Activated CD4-positive, alpha-beta T cell treated with anti-CD3 and anti-CD28 coated beads, Interleukin-2, Interleukin-4, amounts not matched to agents 100 ng/mL and 50 ng/mL, durations not matched to agents 16 hours and 8 hours (primary cell): ENCODE results near the gene CTCFL.
"Not testable (repeated sequence)": the region's sequence is repeated elsewhere in the genome, so short reads cannot be mapped to it uniquely, and the experiment has no call there.

Experiments used
- DNase-seq: peaks from one replicate; pipeline ENCODE4 v3.0.0-alpha.2; 2020; ENCODE audit warnings: low spot score

The CTCFL gene

DNA sequence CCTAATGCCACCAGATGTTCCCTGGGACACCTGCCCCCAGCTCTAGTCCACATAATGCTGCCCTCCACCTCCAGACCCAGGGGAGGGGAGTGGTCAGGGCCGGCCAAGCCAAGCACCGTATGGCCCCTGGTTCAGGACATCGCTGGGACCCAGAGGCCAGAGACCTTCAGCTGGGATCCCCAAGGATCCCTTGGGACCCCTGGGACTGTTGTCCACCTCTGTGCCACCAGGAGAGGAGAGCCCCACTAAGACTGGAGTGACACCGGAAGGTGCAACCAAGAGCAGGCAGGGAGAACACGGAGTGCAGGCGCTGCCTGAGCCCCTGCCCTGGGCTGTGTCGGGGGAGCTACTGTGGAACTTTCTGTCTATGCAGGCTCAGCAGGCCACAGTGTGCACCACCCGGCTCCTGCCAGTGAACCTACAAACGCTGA is 43.6 kb downstream of the CTCFL start:
- no peak for DNase-seq

DNA sequence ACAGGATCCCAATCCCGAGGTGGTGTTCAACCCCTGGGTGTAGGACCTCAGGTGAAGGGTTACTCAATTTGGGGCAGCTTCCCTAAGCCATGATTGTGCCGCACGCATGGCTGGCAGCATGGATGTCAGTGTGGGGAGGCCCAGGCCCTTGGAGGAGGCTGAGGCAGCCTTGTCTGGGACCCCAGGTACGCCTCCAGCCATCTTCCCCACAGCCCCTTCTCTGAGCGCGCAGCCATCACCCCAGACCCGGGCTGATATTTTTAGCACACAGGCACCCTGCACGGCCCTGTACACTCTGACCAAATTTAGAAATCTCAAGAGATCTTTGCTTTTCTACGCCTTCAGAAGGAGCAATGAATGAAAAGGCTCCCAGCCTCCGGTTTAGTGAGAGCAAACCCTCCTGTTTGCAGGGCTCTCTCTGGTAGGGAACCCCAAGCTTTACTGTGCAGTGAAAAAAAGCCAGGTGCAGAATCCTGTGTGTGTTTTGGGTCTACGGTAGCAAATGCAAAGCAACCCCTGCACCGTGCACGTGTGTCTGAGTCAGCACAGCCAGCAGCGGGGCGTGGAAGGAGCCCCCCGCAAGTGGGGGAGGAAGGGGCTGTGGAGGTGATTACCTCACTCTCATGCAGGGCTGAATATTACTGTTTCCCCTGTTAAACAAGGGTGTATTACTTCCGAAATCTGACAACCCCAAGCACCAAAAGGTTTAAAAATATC is 44.3 kb downstream of the CTCFL start:
- no peak for DNase-seq

DNA sequence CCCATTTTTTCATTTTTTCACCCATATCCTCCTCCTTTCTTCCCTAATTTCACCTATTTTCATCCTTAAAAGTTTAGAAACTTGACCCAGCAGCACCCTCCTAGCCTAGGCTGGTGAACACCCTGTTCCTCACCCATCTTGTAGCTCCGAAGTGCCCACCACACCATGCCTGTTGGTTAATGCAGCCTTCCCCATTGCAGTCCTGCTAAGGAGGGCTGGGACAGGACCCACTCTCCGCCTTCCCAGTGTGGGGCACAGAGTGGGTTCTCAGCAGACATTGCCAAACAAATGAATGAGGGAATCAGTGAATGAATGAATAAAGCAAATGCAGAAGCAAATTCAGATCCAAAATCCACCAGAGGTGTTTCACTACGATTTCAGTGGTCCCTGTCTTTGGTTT is 45.7 kb downstream of the CTCFL start:
- DNase-seq = no peak

DNA sequence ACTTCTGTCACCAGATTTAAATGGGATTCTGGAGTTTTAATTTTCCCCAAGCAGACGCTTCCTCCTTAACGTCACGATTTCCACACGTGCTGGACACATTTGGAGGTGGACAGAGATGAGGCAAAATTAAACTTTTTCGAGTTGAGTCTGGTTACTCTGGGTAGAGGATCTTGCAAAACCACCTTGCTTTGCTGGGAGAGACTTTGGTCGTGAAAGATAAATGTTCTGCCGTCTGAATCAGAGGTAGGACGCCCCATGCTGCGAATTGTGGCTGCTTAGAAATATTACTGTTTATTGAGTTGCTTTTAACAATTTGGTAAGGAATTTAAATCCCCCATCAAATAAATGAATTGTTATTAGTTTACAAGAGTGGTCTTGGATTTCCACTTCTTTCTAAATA is 46.8 kb downstream of the CTCFL start:
- DNase-seq = no peak

DNA sequence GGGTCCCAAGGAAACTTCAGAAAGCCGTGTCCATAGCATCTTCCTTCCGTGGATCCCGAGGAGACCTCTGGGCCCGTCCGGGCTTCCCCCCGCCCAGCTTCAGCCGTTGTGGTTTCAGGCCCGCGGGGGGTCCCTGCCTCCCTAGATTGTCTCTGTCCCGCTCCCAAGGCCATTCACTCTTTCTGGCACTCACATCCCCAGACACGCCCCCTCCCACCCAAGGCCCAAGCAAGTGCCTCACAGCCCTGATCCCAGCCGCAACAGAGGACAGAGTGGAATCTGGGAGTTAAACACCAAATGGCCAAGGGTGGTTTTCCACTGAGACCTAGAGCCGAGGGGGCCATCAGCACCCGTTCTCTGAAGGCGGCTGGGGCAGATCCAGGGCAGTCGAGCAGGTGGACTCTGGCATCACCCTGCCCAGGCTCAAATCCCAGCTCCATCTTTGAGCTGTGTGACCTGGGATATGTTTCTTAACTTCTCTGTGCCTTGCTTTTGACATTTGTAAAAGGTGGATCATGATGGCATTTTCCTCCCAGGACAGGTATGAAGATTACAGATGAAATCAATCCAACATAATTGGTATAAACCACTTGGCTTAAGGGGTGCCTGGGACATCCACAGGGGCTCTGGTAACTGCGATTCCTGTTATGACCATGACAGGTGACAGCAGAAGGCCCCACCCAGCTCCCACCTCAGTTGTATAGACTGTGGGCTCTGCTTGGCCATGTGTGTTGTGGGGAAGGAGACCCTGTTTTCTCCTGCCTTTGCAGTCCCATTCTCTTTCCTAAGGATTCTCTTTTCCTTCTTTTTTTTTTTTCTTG is 48.1 kb downstream of the CTCFL start:
- no peak for DNase-seq

DNA sequence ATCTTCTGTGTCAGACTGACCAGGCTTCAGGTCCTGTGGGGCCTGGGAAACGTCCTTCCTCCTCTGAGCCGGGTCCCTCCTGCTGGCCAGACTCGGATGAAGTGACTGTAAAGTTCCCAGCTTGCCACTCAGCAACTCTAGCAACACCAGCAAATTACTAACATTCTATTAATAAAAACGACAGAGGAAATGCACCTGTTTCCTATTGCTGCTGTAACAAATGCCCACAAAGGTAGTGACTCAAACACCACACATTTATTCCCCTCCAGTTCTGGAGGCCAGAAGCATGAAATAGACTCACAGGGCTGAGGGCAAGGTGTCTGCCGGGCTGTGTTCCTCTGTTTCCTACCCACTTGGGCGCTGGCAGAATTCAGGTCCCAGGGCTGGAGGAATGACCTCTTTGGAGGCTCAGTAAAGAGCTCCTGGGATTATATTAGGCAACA is 48.8 kb downstream of the CTCFL start:
- DNase-seq = no peak

DNA sequence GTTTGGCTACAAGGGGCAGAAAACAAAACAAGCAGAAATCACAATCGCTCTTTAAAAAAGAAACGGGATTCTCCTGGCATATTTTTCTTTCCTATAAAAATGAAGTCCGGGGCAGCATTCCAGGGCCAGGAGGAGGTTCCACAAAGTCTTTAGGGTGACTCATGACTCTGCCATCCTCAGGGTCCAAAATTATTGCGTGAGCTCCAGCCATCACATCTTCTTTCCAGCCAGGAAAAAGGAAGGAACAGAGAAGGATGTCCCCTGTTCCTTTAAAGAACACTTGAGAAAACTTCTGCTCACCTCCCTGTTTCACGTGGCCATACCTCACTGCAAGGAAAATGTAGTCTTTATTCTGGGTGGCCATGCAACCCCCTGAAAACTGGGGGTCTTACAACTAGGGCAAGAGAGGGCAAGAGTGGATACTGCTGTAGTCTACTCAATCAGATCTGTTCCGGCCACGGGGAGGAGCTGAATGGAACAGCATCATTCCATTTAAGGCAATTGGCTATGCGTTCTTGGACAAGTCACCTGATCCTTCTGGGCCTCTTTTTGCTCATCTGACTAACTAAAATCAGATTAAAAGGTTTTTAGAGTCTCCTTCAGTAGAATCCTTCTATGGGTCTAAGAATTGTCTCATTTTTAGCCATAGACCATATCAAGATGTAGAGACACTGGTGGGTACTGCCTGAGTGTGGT is 49.4 kb downstream of the CTCFL start:
- DNase-seq = no peak

DNA sequence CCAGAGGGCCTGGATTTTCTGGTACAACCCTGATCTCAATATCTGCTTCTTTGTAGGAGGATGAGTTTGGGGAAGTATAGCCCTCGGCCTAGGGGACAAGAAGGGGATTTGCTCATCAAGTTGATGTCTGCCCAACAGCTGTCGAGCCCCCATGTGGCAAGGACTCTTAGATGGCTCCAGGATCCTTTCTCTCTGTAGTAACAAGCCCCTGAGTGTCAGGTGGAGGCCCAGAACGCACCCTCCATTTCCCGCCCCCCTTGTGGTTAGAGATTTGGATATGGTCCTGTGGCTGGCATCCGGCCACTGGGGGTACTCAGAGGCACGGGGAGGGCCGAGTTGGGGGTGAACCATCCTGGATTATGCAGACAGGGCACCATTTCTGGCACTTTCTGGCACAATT is 50.1 kb downstream of the CTCFL start:
- no peak for DNase-seq

DNA sequence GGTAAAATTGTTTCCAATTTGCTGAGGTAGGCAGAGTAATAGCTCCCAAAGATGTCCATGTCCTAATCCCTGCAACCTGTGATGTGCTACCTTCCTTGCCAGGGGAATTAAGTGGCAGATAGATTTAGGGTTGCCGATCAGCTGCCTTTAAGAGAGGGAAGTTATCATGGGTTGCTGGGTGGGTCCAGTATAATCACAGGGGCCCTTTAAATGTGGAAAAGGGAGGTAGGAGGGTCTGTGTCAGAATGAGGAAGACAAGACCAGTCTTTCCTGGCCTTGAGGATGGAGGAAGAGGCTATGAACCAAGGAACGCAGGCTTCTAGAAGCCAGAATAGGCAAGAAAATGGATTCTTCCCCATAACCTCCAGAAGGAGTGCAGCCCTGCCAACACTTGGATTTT is 50.7 kb downstream of the CTCFL start:
- DNase-seq = no peak

DNA sequence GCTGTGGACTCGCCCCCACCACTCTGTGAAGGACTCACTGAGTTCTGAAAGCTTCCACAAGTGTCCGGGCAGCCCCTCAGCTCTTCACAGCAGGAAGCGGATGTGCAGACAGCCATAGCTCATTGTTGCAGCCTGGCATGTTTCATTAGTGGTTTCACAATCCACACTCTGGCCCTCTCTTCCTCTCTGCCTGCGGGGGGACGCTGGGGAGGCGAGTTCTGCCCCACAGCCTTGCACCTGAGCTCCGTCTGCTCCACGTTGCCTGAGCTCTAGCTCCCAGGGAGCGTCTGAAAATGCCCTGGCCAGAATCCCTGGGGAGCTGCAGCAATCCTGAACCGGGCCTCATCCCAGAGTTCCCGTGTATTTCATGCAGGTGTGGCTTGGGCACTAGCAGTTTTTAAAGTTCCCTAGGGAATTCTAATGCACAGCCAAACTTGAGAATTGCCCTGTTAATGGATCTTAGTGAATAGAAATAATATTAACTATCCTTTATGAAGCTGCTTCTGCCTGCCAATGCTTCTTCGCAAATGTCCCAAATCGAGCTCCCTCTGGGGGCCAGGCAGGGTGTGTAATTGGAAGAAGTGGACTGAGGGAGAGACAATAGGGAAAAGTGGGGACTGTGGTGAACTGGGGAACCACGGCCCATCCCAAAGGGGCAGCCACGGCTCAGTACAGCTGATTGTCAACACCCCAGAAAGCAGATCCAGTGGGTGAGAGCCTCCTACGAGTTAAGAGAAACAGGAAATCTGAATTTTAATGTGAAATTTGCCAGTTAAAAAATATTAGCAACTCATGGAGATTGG is 51.5 kb downstream of the CTCFL start:
- DNase-seq = no peak

DNA sequence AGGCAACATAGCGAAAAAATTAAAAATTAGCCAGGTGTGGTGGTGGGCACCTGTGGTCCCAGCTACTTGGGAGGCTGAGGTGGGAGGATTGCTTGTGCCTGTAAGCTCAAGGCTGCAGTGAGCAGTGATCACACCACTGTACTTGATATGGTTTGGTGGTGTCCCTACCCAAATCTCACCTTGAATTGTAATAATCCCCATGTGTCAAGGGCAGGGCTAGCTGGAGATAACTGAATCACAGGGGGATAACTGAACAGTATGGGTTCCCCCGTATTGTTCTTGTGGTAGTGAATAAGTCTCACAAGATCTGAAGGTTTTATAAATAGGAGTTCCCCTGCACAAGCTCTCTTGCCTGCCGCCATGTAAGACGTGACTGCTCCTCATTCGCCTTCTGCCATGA is 52.5 kb downstream of the CTCFL start:
- DNase-seq = not testable (repeated sequence)

DNA sequence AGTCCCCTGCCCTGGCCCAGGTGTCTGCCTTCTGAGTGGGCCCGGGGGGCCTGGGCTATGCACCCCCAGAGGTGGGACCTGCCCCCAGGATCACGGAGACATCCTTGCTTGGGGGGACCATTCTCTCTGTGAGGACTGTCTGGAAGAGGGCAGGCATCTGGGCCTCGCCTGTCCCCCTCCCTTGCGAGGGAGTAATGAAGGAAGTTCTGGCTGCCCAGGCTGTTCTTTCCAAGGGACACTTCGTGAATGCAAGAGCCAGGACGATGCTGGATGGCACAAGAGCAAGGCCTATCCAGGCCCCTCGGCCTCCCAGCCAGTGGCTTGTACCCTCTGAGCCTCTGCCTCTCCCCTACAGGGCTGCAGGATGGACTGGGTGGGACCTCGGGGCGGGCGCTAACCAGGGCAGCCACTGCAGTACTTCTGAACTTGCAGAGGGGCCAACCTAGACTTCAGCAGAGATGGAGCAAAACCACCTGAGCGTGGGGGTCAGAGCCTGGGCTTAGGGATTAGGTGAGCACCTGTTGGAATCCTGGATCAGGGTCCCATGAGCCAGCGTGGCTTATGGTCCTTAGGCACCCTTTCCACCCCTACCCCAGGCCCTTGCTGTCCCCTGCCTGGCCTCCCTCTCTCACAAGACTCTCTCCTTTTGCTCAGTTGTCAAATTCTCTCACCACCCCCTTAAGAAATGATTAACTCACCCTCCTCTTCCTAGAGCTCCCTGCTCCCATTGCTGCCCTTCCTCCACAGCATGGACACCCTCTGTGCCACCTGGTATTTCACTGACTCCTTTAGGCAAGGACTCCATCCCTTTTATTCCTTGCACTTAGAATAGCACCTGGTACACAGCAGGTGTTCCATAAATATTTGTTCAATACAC is 53.2 kb downstream of the CTCFL start:
- no peak for DNase-seq

DNA sequence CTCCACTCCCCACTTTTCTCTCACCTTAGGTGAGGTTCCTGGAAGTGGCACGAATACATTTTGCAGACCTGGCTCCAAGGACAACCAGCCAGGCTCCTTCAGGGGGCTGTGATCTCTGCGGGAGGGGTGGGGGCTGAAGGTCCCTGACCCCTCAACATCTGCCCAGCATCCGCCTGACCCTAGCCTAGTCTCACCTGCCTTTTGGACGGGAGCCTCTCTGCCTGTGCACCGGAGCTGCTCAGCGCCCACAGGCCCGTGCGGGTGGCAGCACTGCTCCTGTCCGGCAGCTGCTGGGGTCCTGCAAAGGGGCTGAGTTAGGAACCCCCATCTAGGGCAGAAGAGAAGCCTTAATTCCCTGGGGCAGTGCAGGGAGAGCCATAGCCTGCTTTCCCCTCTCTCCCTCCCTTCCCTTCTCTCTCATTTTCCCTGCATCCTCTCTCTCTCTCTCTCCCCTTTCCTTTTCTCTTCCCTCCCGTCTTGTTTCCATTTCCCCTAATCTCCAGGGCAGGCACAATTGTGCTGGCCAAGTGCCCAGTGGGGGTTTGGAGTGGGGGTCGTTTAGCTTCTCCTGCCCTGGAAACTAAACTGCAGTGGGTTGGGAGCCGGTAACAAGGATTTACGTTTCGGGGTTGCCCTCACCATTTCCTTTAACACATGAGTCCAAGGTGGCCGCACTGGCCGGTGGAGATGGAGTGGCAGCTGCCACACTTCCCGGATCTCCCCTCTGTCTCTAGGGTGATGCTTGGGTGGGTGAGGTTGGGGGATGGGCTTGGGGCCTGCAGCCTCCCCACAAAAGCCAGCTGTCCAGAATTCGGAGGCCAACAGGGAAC is 54.1 kb downstream of the CTCFL start:
- no peak for DNase-seq

DNA sequence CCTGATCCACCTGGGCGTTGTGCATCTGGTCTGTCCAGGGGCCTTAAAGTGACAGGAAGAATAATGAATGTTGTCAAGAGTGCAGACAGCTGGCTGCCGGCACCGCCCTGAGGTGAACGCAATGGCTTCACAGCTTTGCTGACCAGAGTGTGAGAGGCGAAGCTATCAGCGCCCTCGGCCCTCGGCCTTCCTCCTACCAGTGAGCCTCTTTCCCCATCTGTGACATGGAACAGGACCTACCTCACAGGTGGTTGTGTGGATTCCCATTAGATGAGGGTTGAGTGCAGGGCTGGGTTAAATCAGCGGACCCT is 54.8 kb downstream of the CTCFL start:
- DNase-seq = no peak

DNA sequence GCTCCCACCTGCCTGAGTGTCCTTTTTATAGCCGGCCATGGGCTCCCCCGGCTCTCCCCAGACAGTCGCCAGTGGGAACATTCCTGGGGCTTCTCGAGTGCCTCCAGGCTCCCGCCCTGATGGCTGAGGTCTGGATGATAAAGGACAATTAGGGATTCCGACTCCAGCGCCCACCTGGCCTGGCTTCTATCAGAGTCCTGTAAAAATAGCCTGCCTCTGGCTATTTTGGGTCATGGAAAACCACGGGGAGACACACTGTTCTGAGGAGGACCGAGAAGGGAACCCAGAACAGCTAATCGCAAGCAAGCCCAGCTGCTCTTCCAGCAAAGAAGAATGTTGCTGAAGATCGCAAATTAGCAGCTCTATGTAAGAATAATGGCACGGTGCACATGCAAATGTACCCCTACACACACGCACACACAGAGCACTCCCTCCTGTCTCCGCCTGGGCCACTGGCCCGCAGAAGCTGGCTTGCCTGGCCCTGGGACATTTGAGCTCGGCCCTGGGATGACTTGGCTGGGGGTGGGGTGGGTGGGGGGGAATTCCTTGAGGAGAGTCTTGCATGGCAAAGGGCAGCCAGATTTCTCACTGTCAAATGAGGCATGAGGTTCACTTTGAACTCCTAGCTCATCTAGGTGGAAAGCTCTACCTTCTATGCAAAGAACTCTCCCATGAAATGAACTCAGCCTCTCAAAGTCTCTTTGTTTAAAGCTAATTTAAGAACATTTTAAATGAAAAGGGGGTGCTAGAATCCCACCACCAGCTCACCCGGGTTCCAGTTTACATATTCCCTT is 55.3 kb downstream of the CTCFL start:
- DNase-seq = no peak

DNA sequence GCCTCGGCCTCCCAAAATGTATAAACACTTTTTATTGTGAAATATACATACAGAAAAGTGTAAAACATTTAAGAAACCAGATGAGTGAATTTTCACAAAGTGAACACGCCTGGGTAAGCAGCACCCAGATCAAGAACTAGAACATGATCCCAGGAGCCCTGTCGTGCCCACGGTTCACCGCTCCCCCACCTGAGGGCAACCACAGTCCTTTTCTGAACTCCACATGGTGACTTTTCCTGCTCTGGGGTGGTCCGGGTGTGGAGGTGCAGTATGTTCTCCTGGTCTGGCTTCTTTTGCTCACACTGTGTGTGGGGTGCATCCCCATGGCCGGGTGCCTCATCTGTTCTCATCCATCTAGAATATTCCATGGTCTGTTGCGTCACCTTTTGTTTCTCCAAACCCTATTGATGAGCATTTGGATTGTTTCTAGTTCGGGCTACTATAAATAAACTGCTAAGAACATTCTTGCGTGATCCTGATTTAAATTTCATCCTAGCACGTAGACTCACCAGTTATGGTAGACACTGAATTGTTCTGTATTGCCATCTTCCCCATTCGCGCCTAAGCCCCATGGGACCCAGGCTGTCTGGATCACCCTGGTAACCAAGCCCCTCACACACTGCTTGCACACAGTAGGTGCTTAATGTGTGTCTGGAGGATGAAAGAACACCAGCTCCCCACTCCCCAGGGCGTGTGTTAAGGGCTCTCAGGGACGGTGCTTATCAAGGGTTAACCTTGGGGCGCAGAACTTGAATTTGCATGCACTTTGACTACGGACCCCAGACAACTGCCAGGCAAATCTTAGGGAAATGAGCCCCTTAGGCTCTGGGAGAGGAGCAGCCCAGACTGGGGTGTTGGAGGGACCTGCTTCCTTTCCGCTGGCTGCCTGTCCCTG is 56.2 kb downstream of the CTCFL start:
- DNase-seq = no peak

DNA sequence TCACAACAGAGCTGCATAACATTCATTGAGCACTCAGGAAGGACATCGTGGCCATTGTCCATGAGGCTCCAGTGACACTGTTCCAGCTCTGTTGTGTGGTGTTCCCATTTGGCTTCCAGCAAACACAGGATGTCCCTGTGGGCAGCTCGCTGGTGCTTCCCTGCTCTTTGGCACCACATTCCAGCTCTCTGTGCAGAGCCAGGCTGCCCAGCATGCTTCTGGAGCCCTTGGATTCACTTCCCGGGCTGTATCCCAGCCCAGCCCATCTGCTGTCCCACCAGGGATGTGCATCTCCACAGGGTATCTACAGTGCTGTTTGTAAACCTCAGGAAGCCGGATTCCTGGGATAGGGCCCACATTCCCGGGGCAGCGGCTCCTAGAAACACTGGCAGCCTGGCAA is 57.2 kb downstream of the CTCFL start:
- DNase-seq = no peak

DNA sequence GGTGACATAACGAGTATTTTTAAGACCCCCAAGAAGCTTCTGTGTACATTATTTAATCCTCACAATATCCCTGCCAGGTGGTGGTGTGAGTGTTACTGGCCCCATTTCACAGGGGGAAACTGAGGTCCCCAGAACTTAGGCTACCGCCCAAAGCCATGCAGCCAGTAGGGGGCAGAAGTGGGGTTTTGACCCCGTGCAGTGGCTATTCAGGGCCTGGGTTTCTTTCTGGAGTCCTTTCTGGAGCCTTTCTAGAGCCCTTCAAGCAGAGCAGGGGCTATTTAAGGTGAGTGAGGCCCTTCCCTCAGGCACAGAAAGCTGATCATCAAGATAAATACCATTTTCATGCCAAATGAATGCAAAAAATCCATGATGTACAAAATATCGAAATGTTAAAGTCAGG is 59.0 kb downstream of the CTCFL start:
- no peak for DNase-seq

DNA sequence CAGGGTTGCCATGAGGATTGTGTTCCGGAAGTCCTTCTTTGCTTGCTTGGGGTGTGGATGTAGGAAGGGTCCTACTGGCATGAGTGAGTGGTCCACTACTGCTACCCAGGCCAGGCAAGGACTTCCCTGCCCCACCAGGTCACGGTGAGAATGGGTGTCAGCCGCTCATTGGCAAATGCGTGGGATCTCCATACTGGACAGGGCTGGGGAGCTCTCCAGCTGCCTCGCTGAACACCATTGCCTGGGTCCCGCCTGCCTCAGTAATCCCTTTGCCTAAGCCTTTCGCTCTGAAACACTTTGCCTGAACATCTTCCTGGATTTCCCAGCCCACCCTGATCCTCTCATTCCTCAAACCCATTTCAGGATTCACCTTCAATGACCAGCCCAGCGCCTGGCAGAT is 59.5 kb downstream of the CTCFL start:
- DNase-seq = no peak
